Measurements from ENCODE around the gene C12orf56.
"Not testable (repeated sequence)": the region's sequence is repeated elsewhere in the genome, so short reads cannot be mapped to it uniquely, and the experiment has no call there.

Gene C12orf56

GRCh38 chr12:64240781-64241180, 149.8 kb downstream of the C12orf56 start:
- Mint-ChIP-seq H3K4me1 (no peaks in the 10 kb centered on the region), H3K4me3 (no peak overlapping the region), H3K27ac (no peak overlapping the region), H3K9me3 (no peaks in the 10 kb centered on the region), H3K36me3 (no peaks in the 10 kb centered on the region)
- DNase-seq (ENCODE audit: low spot score in 2 of 2), result no peak
- no peak for ATAC-seq

GRCh38 chr12:64237382-64237781, 153.2 kb downstream of the C12orf56 start:
- H3K4me3 Mint-ChIP-seq, result no peak overlapping the region
- DNase-seq (ENCODE audit: low spot score in 2 of 2) (no peak), ATAC-seq (no peak)
- no peak overlapping the region for H3K27ac Mint-ChIP-seq
- H3K36me3 Mint-ChIP-seq, result no peaks in the 10 kb centered on the region
- no peaks in the 10 kb centered on the region for H3K4me1 Mint-ChIP-seq
- no peaks in the 10 kb centered on the region for H3K9me3 Mint-ChIP-seq

- Mint-ChIP-seq H3K27ac (no peak overlapping the region), H3K4me3 (no peak overlapping the region), H3K36me3 (no peaks in the 10 kb centered on the region), H3K4me1 (no peaks in the 10 kb centered on the region), H3K9me3 (no peaks in the 10 kb centered on the region)
- no peak for DNase-seq (ENCODE audit: low spot score in 2 of 2)
- ATAC-seq, result no peak
Measured at GRCh38 chr12:64236549-64236948, 154.0 kb downstream of the C12orf56 start.

DNA sequence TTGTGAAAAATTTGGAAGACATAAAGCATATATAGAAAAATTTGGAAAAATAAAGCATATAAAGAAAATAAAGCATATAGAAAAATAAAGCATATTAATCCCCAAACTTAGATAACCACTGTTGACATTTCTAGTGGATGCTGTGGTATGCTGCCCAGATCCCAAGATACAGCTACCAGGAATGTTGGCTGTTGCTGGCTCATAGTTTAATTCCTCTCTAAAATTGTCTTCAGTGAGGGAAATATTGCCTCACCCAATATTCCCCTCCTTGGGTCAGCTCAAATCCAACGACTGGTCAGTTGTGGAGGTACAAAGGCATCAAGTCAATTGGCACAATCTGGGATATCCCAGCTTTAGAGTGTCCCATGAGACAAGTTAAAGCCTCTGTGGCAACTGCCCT, 158.4 kb downstream of the C12orf56 start:
- ATAC-seq (no peak), DNase-seq (ENCODE audit: low spot score in 2 of 2) (no peak)
- Mint-ChIP-seq H3K4me1 (no peaks in the 10 kb centered on the region), H3K36me3 (no peaks in the 10 kb centered on the region), H3K9me3 (no peaks in the 10 kb centered on the region), H3K27ac (no peak overlapping the region), H3K4me3 (no peak overlapping the region)

DNA sequence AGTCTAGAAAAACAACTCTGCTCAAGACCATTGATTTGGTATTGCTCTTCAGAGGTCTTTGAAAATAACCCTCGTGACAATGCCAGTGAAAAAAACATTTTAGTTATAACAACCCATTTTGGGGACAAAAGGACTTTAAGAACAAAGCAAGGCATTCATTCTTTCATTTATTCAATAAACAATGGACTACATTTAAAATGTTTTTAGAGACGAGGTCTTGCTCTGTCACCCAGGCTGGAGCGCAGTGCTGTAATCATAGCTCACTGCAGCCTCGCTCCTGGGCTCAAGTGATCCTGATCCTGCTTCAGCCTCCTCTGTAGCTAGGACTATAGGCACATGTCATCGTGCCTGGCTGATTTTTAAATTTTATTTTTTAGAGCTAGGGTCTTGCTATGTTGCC, 160.8 kb downstream of the C12orf56 start:
- Mint-ChIP-seq H3K27ac (no peak overlapping the region), H3K4me3 (no peak overlapping the region), H3K36me3 (no peaks in the 10 kb centered on the region), H3K4me1 (no peaks in the 10 kb centered on the region), H3K9me3 (no peaks in the 10 kb centered on the region)
- ATAC-seq (no peak), DNase-seq (ENCODE audit: low spot score in 2 of 2) (no peak)

DNA sequence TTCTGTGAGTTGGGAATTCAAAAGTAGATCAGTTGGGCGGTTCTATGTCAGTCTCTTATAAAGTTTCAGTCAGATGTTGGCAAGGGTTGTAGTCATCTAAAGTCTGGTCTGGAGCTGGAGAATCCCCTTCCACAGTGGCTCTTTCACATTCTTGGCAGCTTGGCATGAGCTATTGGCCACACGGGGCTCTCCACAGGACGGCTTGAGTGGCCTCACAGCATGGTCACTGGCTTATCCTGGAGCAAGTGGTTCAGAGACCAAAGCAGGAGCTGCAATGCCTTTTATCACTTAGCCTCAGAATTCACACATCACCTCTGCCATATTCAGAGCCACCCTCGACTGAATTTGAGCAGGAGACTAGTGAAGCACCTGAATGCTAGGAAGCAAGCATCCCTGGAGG, 161.3 kb downstream of the C12orf56 start:
- no peak overlapping the region for H3K27ac Mint-ChIP-seq
- DNase-seq (ENCODE audit: low spot score in 2 of 2), result no peak
- H3K9me3 Mint-ChIP-seq, result no peaks in the 10 kb centered on the region
- no peak for ATAC-seq
- H3K4me1 Mint-ChIP-seq, result no peaks in the 10 kb centered on the region
- H3K4me3 Mint-ChIP-seq, result no peak overlapping the region
- no peaks in the 10 kb centered on the region for H3K36me3 Mint-ChIP-seq

GRCh38 chr12:64225626-64226025, 164.9 kb downstream of the C12orf56 start:
- Mint-ChIP-seq H3K36me3 (peaks cover 14% of the 10 kb centered on the region), H3K27ac (no peak overlapping the region)

DNA sequence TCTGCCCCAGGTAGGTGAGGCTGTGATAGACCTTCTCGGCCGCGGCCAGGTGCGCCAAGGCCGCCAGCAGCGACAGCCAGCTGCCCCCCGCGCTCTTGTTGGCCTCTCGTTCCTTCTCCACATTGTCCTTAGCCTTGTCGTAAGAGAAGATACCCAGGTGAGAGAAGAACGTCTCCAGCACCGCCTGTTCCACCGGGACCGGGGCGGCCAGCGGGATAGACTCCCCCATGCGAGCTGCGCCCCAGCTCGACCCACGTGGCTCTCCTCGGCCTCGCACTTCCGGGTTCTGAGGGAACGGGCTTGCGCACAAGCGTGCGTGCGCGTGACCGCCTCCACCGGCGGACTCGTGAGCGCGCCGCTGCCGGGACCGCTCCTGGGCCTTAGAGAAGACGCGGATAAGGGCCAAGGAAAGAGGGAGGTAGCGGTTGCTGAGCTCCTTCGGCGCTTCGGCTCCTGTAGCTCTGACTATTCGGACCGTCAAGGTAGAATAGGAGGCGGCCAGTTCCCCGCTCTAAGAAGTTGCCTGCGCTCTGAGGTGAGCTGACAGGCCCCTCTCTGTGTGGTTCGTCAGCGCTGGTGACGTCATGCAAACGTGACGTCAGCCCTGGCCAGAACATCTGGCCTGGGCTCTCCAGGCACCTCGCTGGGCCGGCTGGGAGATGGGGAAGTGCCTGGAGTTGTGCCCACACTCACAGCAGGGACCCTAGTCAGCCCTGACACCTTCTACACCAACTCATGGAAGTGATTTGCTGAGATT, 168.4 kb downstream of the C12orf56 start, which contains the start of gene KICS2:
Gene KICS2 (minus strand): TSS at position 288 of the 757 bp plus-strand sequence. CDS start 59 bp downstream, at position 229.
- no peaks in the 10 kb centered on the region for H3K9me3 Mint-ChIP-seq
- H3K4me1 Mint-ChIP-seq, result peaks cover 24% of the 10 kb centered on the region
- peak; percentile 98 for ATAC-seq
- H3K27ac Mint-ChIP-seq, result peak within 1 kb of the TSS; percentile 98
- peak; percentile 85 to 93 for DNase-seq (ENCODE audit: low spot score in 2 of 2)
- peaks cover 14% of the 10 kb centered on the region for H3K36me3 Mint-ChIP-seq
- peak within 1 kb of the TSS; percentile 95 for H3K4me3 Mint-ChIP-seq

More at GRCh38 chr12:64225626-64226025, 164.9 kb downstream of the C12orf56 start:
- Mint-ChIP-seq H3K9me3 (no peaks in the 10 kb centered on the region), H3K4me3 (no peak overlapping the region), H3K4me1 (peaks cover 12% of the 10 kb centered on the region)
- ATAC-seq (no peak), DNase-seq (ENCODE audit: low spot score in 2 of 2) (no peak)

GRCh38 chr12:64221651-64222008, 168.9 kb downstream of the C12orf56 start:
- H3K36me3 Mint-ChIP-seq, result peaks cover 14% of the 10 kb centered on the region
- peak overlapping the region; percentile 95 for H3K4me3 Mint-ChIP-seq
- H3K4me1 Mint-ChIP-seq, result peaks cover 24% of the 10 kb centered on the region
- H3K27ac Mint-ChIP-seq, result peak overlapping the region; percentile 98
- no peaks in the 10 kb centered on the region for H3K9me3 Mint-ChIP-seq
- ATAC-seq, result peak; percentile 46
- peak; percentile 36 to 74 for DNase-seq (ENCODE audit: low spot score in 2 of 2)

GRCh38 chr12:64220046-64220445, 170.5 kb downstream of the C12orf56 start:
- ATAC-seq (no peak), DNase-seq (ENCODE audit: low spot score in 2 of 2) (no peak)
- H3K4me3 Mint-ChIP-seq, result no peak overlapping the region
- H3K9me3 Mint-ChIP-seq, result no peaks in the 10 kb centered on the region
- peaks cover 24% of the 10 kb centered on the region for H3K4me1 Mint-ChIP-seq
- H3K27ac Mint-ChIP-seq, result no peak overlapping the region
- H3K36me3 Mint-ChIP-seq, result peaks cover 22% of the 10 kb centered on the region

DNA sequence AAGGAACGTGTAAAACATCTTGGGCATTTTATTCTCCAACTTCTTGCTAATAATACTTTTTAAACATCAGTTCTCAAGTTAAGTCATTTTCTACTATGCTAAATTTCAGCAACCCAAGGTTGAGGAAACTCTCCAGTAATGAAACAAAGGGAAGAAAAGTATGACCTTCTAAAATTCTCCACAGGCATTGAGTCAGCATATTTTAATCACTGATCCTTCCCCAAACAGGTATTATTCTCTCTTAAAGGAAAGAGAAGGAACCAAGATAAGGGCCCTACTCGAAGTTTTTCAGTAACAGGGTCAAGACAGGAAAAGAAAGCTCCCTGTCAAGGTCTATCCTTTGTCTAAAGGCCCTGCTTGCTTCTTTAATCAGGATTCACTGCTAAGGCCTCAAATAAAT, 171.4 kb downstream of the C12orf56 start:
- Mint-ChIP-seq H3K27ac (peak overlapping the region; percentile 5), H3K4me3 (peak overlapping the region; percentile 4), H3K36me3 (peaks cover 31% of the 10 kb centered on the region), H3K9me3 (no peaks in the 10 kb centered on the region), H3K4me1 (peaks cover 24% of the 10 kb centered on the region)
- DNase-seq (ENCODE audit: low spot score in 2 of 2) (no peak), ATAC-seq (no peak)

- Mint-ChIP-seq H3K9me3 (no peaks in the 10 kb centered on the region), H3K4me1 (peaks cover 24% of the 10 kb centered on the region), H3K36me3 (peaks cover 34% of the 10 kb centered on the region), H3K4me3 (peak overlapping the region; percentile 4), H3K27ac (no peak overlapping the region)
- ATAC-seq (no peak), DNase-seq (ENCODE audit: low spot score in 2 of 2) (no peak)
Measured at GRCh38 chr12:64218597-64218996, 172.0 kb downstream of the C12orf56 start.

GRCh38 chr12:64217643-64218042, 172.9 kb downstream of the C12orf56 start:
- ATAC-seq; DNase-seq (ENCODE audit: low spot score in 2 of 2); H3K27ac Mint-ChIP-seq; H3K9me3 Mint-ChIP-seq; H3K4me3 Mint-ChIP-seq: not testable (repeated sequence)
- Mint-ChIP-seq H3K4me1 (peaks cover 24% of the 10 kb centered on the region), H3K36me3 (peaks cover 41% of the 10 kb centered on the region)

DNA sequence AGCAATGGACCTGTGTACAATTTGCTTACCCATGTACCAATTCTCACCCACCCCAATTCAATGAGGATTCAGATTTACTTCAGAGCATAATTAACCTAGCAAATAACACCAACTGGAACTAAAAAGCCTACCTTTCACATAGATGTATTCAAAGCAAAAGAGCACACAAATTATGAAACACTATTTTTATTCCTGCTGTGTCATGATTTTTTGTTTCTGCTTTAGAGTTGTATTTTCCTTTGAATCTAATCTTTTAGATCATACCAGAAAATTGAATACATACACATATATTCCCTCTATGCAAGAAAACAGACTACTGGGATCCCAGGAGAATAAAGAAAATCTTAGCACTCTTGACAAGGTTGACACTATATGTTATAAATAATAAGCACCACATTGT, 174.3 kb downstream of the C12orf56 start:
- ATAC-seq (no peak), DNase-seq (ENCODE audit: low spot score in 2 of 2) (no peak)
- Mint-ChIP-seq H3K9me3 (no peaks in the 10 kb centered on the region), H3K27ac (no peak overlapping the region), H3K36me3 (peaks cover 34% of the 10 kb centered on the region), H3K4me1 (peaks cover 18% of the 10 kb centered on the region), H3K4me3 (no peak overlapping the region)

All from stimulated activated effector memory CD8-positive, alpha-beta T cell treated with anti-CD3 and anti-CD28 coated beads, Interleukin-12 subunit alpha, Interleukin-12 subunit beta, amount 100 ng/mL, for 72 hours (primary cell).